HepG2 (cell line): ENCODE data around the gene SREBF1. TPM values are rescaled to one million over a fixed set of nuclear protein-coding genes. Genes with fewer than 3 reads are reported as not detected.
A peak's percentile ranks its signal among the peaks of the same experiment; 100 is the strongest.

Experiments used
- ATM ChIP-seq: fragments of 450-650 bp; IDR thresholded peaks from 2 replicates; pipeline ENCODE4 v1.7.1; 2017; ENCODE audit warnings: mild to moderate bottlenecking, borderline replicate concordance
- GMEB1 ChIP-seq: sonication (generic); formaldehyde crosslinking; IDR thresholded peaks from 2 replicates; pipeline ENCODE4 v1.5.1; 2020; ENCODE audit warnings: missing genetic modification reagents, mild to moderate bottlenecking, borderline replicate concordance
- GMEB2 ChIP-seq: IDR thresholded peaks from 2 replicates; pipeline ENCODE4 v1.6.1; 2016; ENCODE audit warnings: missing biosample characterization, missing genetic modification reagents, low read depth
- NFKB2 ChIP-seq: sonication (generic); formaldehyde crosslinking; IDR thresholded peaks from 2 replicates; pipeline ENCODE4 v1.4.0; 2020; ENCODE audit warnings: missing genetic modification reagents, borderline replicate concordance
- REST ChIP-seq, 2 experiments: IDR thresholded peaks; 2 replicates each; pipeline ENCODE4 v1.6.1; 2011 to 2012; ENCODE audit warnings: low read length in 2 of 2, borderline replicate concordance in 1 of 2, low read depth in 1 of 2, mild to moderate bottlenecking in 1 of 2, moderate library complexity in 1 of 2
- RNF2 ChIP-seq: fragments of 450-650 bp; conservative IDR thresholded peaks from 2 replicates; pipeline ENCODE4 v1.6.1; 2016; ENCODE audit warnings: low read depth
- RXRB ChIP-seq: IDR thresholded peaks from 2 replicates; pipeline ENCODE4 v1.6.1; 2016; ENCODE audit warnings: borderline replicate concordance, missing genetic modification reagents, missing compliant biosample characterization
- SNAPC4 ChIP-seq: sonication (generic); formaldehyde crosslinking; IDR thresholded peaks from 2 replicates; pipeline ENCODE4 v1.4.0; 2020; ENCODE audit warnings: mild to moderate bottlenecking, missing genetic modification reagents
- ZFAT ChIP-seq: sonication (generic); formaldehyde crosslinking; conservative IDR thresholded peaks from 2 replicates; pipeline ENCODE4 v1.8.1; 2023; ENCODE audit warnings: missing genetic modification reagents, inconsistent platforms
- ZNF225 ChIP-seq: sonication (generic); formaldehyde crosslinking; IDR thresholded peaks from 2 replicates; pipeline ENCODE4 v1.4.0; 2020; ENCODE audit warnings: mild to moderate bottlenecking, missing genetic modification reagents
- ZNF232 ChIP-seq: sonication (generic); formaldehyde crosslinking; IDR thresholded peaks from 2 replicates; pipeline ENCODE4 v1.4.0; 2020; ENCODE audit warnings: missing genetic modification reagents, borderline replicate concordance
- ZNF281 ChIP-seq: sonication (generic); formaldehyde crosslinking; IDR thresholded peaks from 2 replicates; pipeline ENCODE4 v1.4.0; 2020; ENCODE audit warnings: missing genetic modification reagents, borderline replicate concordance
- ZNF557 ChIP-seq: sonication (generic); formaldehyde crosslinking; IDR thresholded peaks from 2 replicates; pipeline ENCODE4 v1.4.0; 2020; ENCODE audit warnings: missing genetic modification reagents
- polyA plus RNA-seq, 8 experiments: library from polyadenylated mRNA; depleted of rRNA in 3 of 8; stranded (reverse) in 7 of 8; unstranded in 1 of 8; fragments of >200 nt; fragmentation: Illumina TruSeq in 4 of 8; extraction: Trizol in 4 of 8; gene quantifications; 2 replicates each; pipeline versions ENCODE4 v1.2.1 to v1.2.3, GENCODE V29; 2011 to 2016; ENCODE audit warnings: low read depth in 4 of 8, missing spikeins in 1 of 8, mixed read lengths in 1 of 8; ENCODE audit not compliant: insufficient read depth in 1 of 8
- total RNA-seq, 5 experiments: library from RNA; depleted of rRNA; stranded (reverse); fragments of >200 nt; fragmentation: Illumina TruSeq; extraction: Trizol; gene quantifications; 2 replicates each; pipeline ENCODE4 v1.2.3, GENCODE V29; 2016; ENCODE audit warnings: low read depth in 1 of 5

SREBF1 gene
- total and polyA plus RNA-seq, 2 of the 13 experiments (the other 11 are each of a cell fraction or from before 2014, with no cell fraction given), result 34.3 to 38.0 TPM

GRCh38 chr17:17836818-17837379 lies at the start of gene SREBF1 (continued):
- no peak for TF ChIP-seq ATM
- no peak for TF ChIP-seq REST (IDR thresholded peaks at IDR 0.05; ENCODE audit: borderline replicate concordance in 1 of 2, low read depth in 1 of 2, low read length in 2 of 2)
- no peak for TF ChIP-seq GMEB1 (CRISPR knock-in tag)
- TF ChIP-seq SNAPC4 (CRISPR knock-in tag), result 0 out of 2 replicates have a peak, but pooled peaks have one; percentile 32
- no peak for TF ChIP-seq ZNF557 (CRISPR knock-in tag)
- no peak for TF ChIP-seq ZFAT
- TF ChIP-seq RNF2, result no peak
- TF ChIP-seq ZNF281 (CRISPR knock-in tag), result no peak
- no peak for TF ChIP-seq RXRB
- no peak; the same call in 1 of the 2 replicates for TF ChIP-seq NFKB2 (CRISPR knock-in tag)
- TF ChIP-seq ZNF225 (CRISPR knock-in tag), result no peak
- TF ChIP-seq ZNF232 (CRISPR knock-in tag), result no peak
- TF ChIP-seq GMEB2 (CRISPR knock-in tag), result no peak
